ENCODE measurements around the gene URI1. TPM values are rescaled to one million over a fixed set of nuclear protein-coding genes. Genes with fewer than 3 reads are reported as not detected.

The URI1 gene
- total RNA-seq, 1 donor from 2014 or later, result 101 TPM

DNA sequence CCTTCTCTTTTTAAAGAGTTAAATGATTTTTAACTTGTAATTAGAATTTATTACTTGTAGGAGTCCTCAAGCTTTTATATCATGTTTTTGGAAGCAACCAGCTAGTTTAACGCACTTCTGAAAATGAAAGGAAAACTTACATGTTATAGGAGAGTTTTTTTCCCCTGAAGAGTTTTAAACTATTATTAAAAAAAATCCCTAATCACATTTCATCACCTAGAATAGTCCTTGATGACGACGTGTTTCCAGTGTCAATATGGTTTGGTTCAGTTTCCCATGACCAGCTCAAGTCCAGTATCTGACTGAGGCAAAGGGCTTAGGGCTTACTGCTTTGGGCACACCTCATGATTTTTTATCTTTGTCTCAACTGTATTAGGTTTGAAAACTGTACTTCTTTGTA is 36.0 kb downstream of the URI1 start:
- H3K27me3 ChIP-seq (ENCODE audit: control insufficient read depth, insufficient read depth, low read length), result no peaks in the 10 kb centered on the region
- DNase-seq (ENCODE audit: low read depth) (no peak), FAIRE-seq (no peak)
- H3K4me3 ChIP-seq (ENCODE audit: low read depth, low read length), result no peak overlapping the region
- no peaks in the 10 kb centered on the region for H3K36me3 ChIP-seq (ENCODE audit: control insufficient read depth, insufficient read depth, low read length)
- TF ChIP-seq, protein P1, sequence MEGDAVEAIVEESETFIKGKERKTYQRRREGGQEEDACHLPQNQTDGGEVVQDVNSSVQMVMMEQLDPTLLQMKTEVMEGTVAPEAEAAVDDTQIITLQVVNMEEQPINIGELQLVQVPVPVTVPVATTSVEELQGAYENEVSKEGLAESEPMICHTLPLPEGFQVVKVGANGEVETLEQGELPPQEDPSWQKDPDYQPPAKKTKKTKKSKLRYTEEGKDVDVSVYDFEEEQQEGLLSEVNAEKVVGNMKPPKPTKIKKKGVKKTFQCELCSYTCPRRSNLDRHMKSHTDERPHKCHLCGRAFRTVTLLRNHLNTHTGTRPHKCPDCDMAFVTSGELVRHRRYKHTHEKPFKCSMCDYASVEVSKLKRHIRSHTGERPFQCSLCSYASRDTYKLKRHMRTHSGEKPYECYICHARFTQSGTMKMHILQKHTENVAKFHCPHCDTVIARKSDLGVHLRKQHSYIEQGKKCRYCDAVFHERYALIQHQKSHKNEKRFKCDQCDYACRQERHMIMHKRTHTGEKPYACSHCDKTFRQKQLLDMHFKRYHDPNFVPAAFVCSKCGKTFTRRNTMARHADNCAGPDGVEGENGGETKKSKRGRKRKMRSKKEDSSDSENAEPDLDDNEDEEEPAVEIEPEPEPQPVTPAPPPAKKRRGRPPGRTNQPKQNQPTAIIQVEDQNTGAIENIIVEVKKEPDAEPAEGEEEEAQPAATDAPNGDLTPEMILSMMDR (IDR thresholded peaks at IDR 0.05; ENCODE audit: insufficient read depth, low read length, severe bottlenecking), result no peak

DNA sequence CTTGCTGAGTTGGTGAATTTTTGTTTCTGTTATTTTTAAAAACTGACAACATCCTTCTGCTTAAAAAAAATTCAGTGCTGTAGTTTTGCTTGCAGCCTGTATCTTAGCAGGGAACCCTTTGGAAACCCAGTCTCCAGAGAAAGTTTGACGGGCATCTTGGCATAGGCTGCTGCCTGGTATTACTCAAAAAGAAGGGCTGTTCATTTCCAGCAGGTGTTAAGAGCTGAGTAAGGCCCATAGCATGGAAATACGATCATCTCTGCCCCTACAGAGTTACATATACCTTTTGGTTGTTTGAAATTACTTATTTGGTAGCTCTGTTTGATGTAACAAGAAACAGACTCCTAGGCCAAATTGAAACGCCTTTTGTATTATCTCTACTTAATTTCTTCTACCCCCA is 41.5 kb downstream of the URI1 start:
- H3K36me3 ChIP-seq (ENCODE audit: control insufficient read depth, insufficient read depth, low read length), result peaks cover 2% of the 10 kb centered on the region
- no peak overlapping the region for H3K4me3 ChIP-seq (ENCODE audit: low read depth, low read length)
- FAIRE-seq (no peak), DNase-seq (ENCODE audit: low read depth) (no peak)
- TF ChIP-seq, protein P1 (IDR thresholded peaks at IDR 0.05; ENCODE audit: insufficient read depth, low read length, severe bottlenecking), result no peak
- H3K27me3 ChIP-seq (ENCODE audit: control insufficient read depth, insufficient read depth, low read length), result no peaks in the 10 kb centered on the region

DNA sequence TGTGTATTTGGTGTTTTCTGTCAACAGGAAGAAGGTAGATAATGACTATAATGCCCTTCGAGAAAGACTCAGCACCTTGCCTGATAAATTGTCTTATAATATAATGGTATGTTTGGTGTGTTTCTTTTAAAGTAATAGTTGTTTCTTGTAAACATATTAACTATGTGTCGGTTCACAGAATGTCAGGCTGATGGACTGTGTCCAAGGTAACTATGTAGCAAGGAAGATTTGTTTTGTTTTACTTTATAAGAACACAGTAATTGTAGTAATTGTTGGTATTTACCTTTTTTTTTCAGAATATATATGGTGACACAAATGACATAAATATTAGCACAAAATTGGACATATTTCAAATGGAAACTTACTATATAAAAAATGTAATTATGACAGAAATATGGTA is 43.2 kb downstream of the URI1 start:
- TF ChIP-seq, protein P1 (IDR thresholded peaks at IDR 0.05; ENCODE audit: insufficient read depth, low read length, severe bottlenecking), result no peak
- FAIRE-seq (no peak), DNase-seq (ENCODE audit: low read depth) (no peak)
- Histone ChIP-seq H3K36me3 (ENCODE audit: control insufficient read depth, insufficient read depth, low read length) (peaks cover 2% of the 10 kb centered on the region), H3K27me3 (ENCODE audit: control insufficient read depth, insufficient read depth, low read length) (no peaks in the 10 kb centered on the region), H3K4me3 (ENCODE audit: low read depth, low read length) (no peak overlapping the region)

DNA sequence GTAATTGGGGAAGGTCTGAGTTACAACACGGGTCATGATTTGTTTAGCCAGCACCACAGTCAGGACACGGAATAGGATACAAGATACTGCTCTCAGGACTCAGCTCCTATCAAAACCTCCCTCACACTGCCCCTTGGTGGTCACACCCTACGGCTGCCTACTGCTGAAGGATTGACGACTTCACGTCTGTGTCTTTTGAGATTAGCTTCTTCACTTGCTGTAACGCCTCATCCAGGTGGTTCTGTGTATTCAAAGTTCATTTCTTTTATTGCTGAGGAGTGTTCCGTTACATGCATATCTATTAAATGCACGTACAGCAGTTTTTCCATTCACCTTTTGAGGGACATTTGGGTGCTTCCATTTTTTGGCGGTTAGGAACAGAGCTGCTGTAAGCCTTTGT is 46.3 kb downstream of the URI1 start:
- TF ChIP-seq, protein P1 (IDR thresholded peaks at IDR 0.05; ENCODE audit: insufficient read depth, low read length, severe bottlenecking), result no peak
- no peak for FAIRE-seq
- Histone ChIP-seq H3K4me3 (ENCODE audit: low read depth, low read length) (no peak overlapping the region), H3K27me3 (ENCODE audit: control insufficient read depth, insufficient read depth, low read length) (no peaks in the 10 kb centered on the region), H3K36me3 (ENCODE audit: control insufficient read depth, insufficient read depth, low read length) (peaks cover 2% of the 10 kb centered on the region)
- DNase-seq (ENCODE audit: low read depth), result no peak

DNA sequence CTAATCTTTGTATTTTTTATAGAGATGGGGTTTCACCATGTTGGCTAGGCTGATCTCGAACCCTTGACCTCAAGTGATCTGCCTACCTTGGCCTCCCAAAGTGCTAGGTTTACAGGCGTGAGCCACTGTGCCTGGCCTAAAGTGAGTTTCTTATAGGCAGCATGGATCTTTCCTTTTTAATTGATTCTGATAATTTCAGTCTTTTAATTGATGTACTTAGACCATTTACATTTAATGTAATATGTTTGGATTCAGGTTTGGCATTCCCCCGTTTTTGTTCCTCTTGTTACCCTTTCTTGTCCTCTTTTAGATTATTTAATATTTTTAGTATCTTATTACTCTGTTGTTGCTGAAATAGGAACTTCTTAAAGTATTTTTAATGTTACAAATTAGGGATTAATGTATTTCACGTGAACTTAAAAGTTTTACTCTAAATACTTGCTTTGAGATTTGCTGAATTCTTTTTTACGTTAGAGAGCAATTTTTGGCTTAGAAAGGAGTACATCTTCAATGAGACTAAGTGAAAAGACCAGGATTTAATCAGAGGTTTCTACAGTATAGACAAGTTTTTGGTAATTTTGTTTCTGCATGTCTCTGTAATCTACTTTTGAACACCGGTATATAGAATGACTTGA is 50.3 kb downstream of the URI1 start:
- TF ChIP-seq, protein P1 (IDR thresholded peaks at IDR 0.05; ENCODE audit: insufficient read depth, low read length, severe bottlenecking), result no peak
- DNase-seq (ENCODE audit: low read depth) (no peak), FAIRE-seq (no peak)
- no peaks in the 10 kb centered on the region for H3K27me3 ChIP-seq (ENCODE audit: control insufficient read depth, insufficient read depth, low read length)
- H3K4me3 ChIP-seq (ENCODE audit: low read depth, low read length), result no peak overlapping the region
- peaks cover 2% of the 10 kb centered on the region for H3K36me3 ChIP-seq (ENCODE audit: control insufficient read depth, insufficient read depth, low read length)

DNA sequence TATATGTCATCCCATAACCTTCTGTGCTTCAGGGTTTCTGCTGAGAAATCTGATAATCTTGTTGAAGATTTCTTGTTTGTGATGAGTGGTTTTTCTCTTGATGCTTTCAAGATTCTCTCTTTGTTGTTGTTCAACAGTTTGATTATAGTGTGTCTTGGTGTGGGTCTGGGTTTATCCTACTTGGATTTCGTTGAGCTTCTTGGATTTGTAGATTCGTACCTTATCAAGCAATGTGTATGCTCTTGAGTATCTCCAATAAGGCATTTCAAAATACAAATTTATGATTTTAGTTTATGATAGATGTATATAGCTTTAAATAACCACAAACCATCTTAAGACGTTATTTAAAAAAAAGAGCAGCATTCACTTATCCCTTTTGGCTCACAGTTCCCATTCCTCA is 57.5 kb downstream of the URI1 start:
- no peaks in the 10 kb centered on the region for H3K27me3 ChIP-seq (ENCODE audit: control insufficient read depth, insufficient read depth, low read length)
- DNase-seq (ENCODE audit: low read depth) (no peak), FAIRE-seq (no peak)
- H3K4me3 ChIP-seq (ENCODE audit: low read depth, low read length), result no peak overlapping the region
- TF ChIP-seq, protein P1 (IDR thresholded peaks at IDR 0.05; ENCODE audit: insufficient read depth, low read length, severe bottlenecking), result no peak
- H3K36me3 ChIP-seq (ENCODE audit: control insufficient read depth, insufficient read depth, low read length), result no peaks in the 10 kb centered on the region
